C4-2B (cell line): ENCODE results near the gene TULP4.
"Not testable (repeated sequence)": the region's sequence is repeated elsewhere in the genome, so short reads cannot be mapped to it uniquely, and the experiment has no call there.

Experiments
- H3K27ac ChIP-seq: fragments of 450-650 bp; 2 replicates; pipeline ENCODE4 v1.5.1; 2017
- CTCF ChIP-seq: fragments of 450-650 bp; conservative IDR thresholded peaks from 2 replicates; pipeline ENCODE4 v1.5.1; 2017; ENCODE audit warnings: mild to moderate bottlenecking
- ZFX ChIP-seq: fragments of 450-650 bp; IDR thresholded peaks from 2 replicates; pipeline ENCODE4 v1.6.1; 2017

Gene TULP4

DNA sequence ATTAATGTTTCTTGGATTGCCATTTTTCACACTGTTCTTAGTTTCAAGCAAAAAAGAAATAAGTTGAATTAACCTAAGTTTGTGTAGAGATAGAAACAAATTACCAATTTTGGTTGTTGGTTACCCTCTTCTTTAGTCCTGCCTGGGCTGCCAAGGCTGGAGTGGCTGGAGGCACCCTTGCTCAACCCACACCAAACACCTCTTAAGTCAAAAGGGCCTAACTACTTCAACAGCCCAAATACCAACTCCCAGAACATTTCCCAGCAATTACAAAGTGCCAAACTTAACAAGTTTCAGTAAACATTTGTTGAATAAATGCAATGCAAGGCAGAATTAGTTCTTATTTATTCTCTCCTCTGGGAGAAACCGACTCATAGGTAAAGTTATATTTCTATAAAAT lies 209.5 kb downstream of the TULP4 start:
- TF ChIP-seq ZFX: no peak
- no peak for TF ChIP-seq CTCF
- no peak overlapping the region for H3K27ac ChIP-seq

GRCh38 chr6:158522616-158523015 lies 210.4 kb downstream of the TULP4 start:
- no peak overlapping the region for H3K27ac ChIP-seq
- TF ChIP-seq CTCF (no peak), ZFX (no peak)

- TF ChIP-seq CTCF (no peak), ZFX (no peak)
These were observed 212.0 kb downstream of the TULP4 start for GRCh38 chr6:158524311-158524710.

DNA sequence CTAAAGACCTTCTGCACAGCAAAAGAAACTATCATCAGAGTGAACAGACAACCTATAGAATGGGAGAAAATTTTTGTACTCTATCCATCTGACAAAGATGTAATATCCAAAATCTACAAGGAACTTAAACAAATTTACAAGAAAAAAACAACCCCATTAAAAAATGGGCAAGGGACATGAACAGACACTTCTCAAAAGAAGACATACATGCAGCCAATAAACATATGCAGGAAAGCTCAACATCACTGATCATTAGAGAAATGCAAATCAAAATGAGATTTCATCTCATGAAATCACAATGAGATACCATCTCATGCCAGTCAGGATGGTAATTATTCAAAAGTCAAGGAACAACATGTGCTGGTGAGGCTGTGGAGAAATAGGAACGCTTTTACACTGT lies 215.6 kb downstream of the TULP4 start:
- not testable (repeated sequence) for H3K27ac ChIP-seq

More at GRCh38 chr6:158524311-158524710, 212.0 kb downstream of the TULP4 start:
- H3K27ac ChIP-seq: no peak overlapping the region

DNA sequence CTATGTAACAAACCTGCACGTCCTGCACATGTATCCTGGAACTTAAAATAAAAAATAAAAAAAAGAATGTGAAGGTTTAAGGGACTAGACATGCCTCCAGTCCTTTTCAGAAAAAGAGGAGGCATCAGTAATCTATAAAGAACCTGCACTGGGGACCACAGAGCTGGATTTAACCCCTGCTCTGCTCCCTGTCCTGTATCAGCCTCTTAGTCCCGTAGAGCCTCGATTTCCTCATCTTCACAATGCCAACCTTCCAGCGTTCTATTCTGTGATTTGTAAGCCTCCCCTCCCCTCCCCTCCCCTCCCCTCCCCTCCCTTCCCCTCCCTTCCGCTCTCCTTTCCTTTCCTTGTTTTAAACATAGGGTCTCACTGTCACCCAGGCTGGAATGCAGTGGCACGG lies 216.6 kb downstream of the TULP4 start:
- no peak for TF ChIP-seq CTCF
- TF ChIP-seq ZFX: no peak

DNA sequence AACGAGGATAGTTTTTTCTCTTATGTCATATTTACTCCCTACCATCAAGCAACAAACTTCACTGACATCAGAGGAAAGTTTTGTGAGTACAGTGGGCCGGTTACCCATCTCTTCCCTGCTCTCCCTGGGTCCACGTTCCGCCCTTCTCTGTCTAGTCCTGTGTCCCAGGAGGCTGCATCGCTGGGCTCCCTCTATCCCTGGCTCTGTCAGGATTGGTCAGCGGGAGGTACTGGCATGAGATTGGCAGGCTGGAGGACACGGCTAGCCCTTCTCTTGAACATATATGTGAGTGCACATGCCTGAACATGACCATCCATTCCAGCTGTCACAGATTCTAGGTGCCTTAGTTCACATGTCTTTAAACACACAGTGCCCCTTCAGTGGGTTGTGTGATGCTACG lies 217.4 kb downstream of the TULP4 start:
- no peak for TF ChIP-seq CTCF
- no peak for TF ChIP-seq ZFX
- H3K27ac ChIP-seq: no peak overlapping the region

More for the DNA sequence above, 216.6 kb downstream of the TULP4 start:
- no peak overlapping the region for H3K27ac ChIP-seq

DNA sequence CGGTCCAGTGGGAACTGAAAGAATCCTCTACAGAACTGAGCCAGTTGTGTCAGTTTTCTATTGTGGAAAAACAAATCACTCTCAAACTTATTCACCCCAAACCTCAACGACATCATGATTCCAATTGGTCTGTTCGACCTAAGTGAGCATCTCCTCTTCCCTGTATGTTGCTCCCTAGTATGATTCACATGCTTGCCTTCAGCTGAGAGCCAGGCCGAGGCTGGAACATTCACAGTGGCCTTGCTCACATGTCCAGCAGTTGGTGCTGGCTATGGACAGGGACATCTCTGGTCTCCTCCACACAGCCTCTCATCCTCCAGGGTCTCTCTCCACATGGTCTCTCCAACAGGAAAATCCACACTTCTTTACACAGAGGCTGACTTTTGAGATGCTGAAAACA lies 219.3 kb downstream of the TULP4 start:
- no peak overlapping the region for H3K27ac ChIP-seq

More for the DNA sequence above, 219.3 kb downstream of the TULP4 start:
- no peak for TF ChIP-seq ZFX
- TF ChIP-seq CTCF: no peak
